Suppressor macrophage treated with lipopolysaccharide for 4 hours (primary cell): ENCODE data around the gene HTR3D.
"Not testable (repeated sequence)": the region's sequence is repeated elsewhere in the genome, so short reads cannot be mapped to it uniquely, and the experiment has no call there.

Experiments used
- DNase-seq: peaks from one replicate; pipeline ENCODE4 v3.0.0-alpha.2; 2020

Gene HTR3D

GRCh38 chr3:184031187-184031792 lies at the start of gene HTR3D:
TSS of gene HTR3D (plus strand) at chr3:184031742. CDS start at chr3:184031742, 0 bp downstream.
- peak; percentile 12 for DNase-seq

GRCh38 chr3:183981990-183982644 lies 49.4 kb upstream of the HTR3D start:
- DNase-seq: no peak

- DNase-seq: no peak
Measured at GRCh38 chr3:183984127-183984740, 47.3 kb upstream of the HTR3D start.

GRCh38 chr3:183984749-183985729 lies 46.5 kb upstream of the HTR3D start:
- no peak for DNase-seq

GRCh38 chr3:183987000-183987600 lies 44.4 kb upstream of the HTR3D start:
- DNase-seq: no peak

- DNase-seq: no peak
Measured at GRCh38 chr3:183988216-183988790, 43.2 kb upstream of the HTR3D start.

GRCh38 chr3:183991403-183991802 lies 40.1 kb upstream of the HTR3D start:
- DNase-seq: no peak

- DNase-seq: peak; percentile 7
Measured at GRCh38 chr3:184001761-184002160, 29.8 kb upstream of the HTR3D start.

GRCh38 chr3:184002469-184002868 lies 29.1 kb upstream of the HTR3D start:
- DNase-seq: no peak

- DNase-seq: no peak
Measured at GRCh38 chr3:184003187-184003967, 28.2 kb upstream of the HTR3D start.

- peak; percentile 62 for DNase-seq
Measured at GRCh38 chr3:184004476-184004875, 27.1 kb upstream of the HTR3D start.

GRCh38 chr3:184005941-184006507 lies 25.5 kb upstream of the HTR3D start:
- DNase-seq: peak; percentile 50

GRCh38 chr3:184007143-184007813 lies 24.3 kb upstream of the HTR3D start:
- DNase-seq: not testable (repeated sequence)

- peak; percentile 21 for DNase-seq
Measured at GRCh38 chr3:184008161-184008560, 23.4 kb upstream of the HTR3D start.

GRCh38 chr3:184011230-184011876 lies 20.2 kb upstream of the HTR3D start:
- no peak for DNase-seq

GRCh38 chr3:184011937-184012889 lies 19.3 kb upstream of the HTR3D start:
- DNase-seq: no peak

- DNase-seq: no peak
Measured at GRCh38 chr3:184015381-184016019, 16.0 kb upstream of the HTR3D start.

- no peak for DNase-seq
Measured at GRCh38 chr3:184016169-184016570, 15.4 kb upstream of the HTR3D start.
